GM18870 (cell line): ENCODE data around the gene TMEFF2.

Source experiments
- ATAC-seq: cut with Tn5 transposase; IDR thresholded peaks from one replicate; pipeline ENCODE4 v1.9.1; 2021; ENCODE audit warnings: moderate library complexity; ENCODE audit not compliant: unreplicated experiment

TMEFF2 gene

DNA sequence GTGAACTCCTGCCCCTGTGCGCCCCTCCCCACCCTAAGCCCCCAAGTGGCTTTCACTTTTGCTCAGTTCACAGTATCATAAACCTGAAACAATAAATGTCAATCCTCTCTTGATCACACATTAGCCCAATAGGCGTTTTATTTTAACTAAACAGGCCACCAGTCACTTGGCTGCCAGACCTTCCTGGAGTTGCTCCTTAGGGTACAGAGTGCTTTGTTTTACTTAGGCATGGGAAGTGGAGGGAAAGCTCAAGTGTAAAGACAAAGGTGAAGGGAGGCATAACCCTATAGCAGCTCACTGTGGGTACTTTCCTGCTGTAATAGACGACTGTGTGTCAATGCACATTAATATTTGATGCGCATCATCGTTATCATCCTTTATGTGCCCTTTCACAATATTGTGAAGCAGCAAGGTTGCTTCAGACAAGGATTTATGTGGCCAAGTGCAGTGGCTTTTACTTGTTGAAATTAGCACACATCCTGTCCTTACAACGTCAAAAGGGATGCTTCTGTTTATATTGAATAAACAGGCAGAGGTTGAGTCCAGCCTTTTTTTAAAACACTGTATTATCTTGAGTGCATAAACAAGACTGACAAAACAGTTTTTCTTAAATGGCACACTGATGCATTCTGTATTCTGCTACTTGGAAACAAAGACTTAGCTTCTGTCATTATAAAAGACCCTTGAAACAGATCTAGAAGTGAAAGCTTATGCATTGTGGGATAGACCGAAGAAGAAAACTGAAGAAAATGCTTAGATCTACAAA, 168.5 kb downstream of the TMEFF2 start:
- no peak for ATAC-seq

DNA sequence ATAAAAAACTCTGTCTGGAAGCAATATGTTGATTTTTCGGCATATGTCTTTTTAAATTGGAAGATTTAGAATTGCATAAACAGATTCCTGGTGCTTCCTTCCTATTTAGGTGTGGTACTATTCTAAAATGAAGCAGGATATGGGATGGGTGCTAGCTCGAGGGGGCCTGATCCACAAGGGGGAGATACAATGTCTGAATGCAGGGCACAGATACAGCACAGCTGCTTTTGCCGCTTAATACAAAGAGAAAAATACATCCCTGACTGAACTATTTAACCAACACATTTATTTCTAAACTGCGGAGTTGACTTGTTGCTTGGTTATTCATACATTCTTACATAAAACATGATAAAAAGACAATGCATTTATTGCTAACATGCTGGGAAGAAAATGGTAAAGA, 169.1 kb downstream of the TMEFF2 start:
- no peak for ATAC-seq

DNA sequence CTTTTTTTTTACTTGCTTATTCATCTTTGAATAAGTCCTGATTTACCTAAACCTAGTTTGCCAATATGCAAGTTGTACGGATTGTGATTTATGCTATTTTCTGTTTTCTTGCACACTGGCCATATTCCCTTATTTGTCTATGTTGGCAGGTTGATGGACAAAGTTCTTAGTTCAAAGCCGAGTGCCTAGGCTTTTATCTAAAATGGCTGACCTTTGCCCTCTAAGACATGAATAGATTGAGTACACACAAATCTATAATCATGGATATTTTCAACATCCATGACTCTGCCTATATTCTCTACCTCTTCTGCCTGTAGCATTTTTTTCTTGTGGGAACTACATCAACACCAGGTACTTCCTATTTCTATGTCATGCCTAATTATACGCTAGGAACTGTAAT, 171.7 kb downstream of the TMEFF2 start:
- ATAC-seq = no peak

DNA sequence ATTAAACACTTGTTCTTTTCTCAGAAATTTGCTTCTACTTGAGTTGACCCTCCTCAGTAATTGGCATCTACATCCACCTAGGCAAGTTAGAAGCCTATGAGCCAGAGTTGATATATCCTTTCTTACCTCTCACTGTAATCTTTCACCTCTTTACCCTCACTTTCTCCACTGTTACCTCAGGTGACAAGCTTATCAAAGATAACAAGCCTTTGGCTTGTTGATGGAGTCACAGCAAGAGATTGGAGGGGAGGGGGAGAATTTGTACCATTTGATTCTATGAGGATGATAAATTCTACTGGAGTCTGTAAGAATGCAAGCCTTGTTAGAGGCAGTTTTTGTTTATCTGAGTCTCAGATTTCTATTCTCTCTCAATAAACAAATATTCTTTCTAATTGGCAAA, 176.9 kb downstream of the TMEFF2 start:
- no peak for ATAC-seq

DNA sequence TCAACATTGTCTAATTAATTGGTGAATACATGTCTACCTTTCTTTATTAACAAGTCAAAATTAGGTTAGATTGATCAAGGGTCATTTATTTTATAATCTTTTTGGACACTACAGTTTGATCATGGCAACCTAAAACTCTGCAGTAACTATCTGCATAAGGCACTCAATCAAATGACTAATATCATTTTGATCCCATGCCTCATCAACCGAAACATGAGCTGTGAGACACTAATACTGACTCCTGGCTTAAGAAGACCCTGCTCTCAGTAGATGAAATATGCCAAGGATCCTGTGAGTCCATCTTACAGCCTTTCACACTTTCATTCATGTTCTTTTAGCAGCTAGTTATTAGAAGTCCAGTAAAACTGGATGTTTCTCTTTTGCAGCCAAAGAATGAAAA, 178.5 kb downstream of the TMEFF2 start:
- ATAC-seq = no peak

DNA sequence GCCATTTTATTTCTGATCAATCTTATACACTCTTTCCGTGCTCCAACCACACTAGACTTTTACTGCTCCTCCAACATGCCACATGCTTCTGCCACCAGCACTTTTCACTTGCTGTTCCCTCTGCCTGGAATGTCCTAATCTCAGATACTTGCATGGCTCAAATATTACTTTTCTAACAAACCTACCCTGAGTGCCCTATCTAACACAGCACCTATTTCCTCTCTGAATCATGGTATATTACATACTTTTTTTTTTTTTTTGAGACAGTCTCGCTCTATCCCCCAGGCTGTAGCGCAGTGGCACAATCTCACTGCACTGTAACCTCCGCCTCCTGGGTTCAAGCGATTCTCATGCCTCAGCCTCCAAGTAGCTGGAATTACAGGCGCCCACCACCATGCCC, 181.5 kb downstream of the TMEFF2 start:
- no peak for ATAC-seq

DNA sequence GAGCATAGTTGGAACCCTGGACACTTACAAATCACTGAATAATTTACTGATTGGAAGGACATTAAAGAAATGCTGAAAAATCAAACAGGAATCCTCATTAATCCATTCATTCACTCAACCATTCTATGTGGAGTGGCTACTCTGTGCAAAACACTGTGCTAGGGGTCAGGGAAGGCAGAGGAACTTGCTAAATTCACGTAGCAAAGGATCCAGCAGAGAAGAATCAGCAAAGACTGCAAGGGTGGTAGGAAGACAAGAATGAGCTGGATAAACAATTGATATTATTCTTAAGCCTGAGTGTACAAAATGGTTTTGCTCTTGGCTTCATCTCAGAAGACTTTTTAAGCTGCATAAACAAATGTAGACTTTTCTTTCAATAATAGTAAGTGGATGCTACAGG, 183.5 kb downstream of the TMEFF2 start:
- ATAC-seq = no peak

DNA sequence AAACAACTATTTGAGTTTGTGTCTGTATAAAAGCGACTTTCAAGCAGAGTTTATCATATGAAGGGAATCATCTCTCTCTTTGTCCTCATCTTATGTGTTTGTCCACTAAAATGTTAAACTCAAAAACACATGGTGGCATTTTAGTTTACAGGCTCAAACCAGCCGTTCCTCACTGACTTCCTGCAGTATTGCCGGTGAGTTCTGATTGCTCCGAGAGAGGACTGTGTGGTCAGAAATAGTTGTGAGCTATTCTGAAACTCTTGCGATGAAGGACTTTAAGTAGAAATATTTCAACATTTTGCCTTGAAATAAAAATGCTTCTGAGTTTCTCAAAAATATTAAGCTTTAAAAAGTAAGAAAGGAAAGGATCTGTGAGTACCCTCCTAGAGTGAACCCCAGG, 184.7 kb downstream of the TMEFF2 start:
- ATAC-seq = peak; percentile 31

DNA sequence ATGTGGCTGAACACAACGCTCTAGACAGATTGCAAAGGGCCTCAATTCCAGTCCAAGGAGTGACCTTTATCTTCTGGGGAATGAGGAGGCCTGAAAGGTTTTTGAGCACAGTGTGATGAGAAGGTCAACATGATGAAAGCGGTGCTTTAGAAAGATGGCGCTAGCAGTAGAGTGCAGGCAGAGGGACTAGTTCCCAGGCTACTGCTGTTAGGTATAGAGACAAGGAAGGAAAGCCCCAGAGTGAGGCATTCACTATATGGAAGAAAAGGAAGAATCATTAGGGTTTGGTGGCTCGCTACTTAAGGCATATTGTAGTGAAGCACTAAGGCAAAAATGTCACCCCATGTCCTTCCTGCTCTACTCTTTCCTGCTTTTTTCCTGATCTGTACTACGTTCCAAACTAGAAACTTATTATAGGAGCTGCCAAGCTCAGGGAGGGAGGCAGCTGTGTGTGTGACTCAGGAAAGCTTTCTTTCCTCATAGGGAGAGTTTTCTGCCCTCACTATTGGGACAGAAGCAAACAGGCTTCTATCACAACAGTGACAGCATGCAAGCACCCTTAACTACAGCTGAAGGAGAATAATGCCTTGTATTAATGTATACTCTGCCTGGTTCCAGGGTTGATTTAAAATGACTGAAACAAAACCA, 187.0 kb downstream of the TMEFF2 start:
- no peak for ATAC-seq

DNA sequence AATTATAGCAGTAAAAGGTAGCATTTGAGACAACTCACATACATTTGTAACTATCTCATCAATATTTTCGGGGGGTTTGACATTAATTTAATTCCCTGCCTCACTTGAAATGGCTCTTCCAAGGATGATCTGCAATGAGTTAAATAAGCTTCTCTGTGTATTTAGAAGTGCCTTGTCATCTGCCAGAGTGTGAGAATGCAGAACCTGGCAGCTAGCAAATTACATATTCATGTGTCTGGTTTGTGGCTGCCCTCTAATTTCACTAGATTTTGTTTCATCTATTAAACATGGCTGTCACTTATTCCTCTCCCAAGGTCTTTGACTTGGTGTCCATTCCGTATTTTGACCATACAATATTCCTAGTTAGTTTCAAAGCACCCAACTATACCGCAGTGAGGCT, 189.5 kb downstream of the TMEFF2 start:
- ATAC-seq = no peak

DNA sequence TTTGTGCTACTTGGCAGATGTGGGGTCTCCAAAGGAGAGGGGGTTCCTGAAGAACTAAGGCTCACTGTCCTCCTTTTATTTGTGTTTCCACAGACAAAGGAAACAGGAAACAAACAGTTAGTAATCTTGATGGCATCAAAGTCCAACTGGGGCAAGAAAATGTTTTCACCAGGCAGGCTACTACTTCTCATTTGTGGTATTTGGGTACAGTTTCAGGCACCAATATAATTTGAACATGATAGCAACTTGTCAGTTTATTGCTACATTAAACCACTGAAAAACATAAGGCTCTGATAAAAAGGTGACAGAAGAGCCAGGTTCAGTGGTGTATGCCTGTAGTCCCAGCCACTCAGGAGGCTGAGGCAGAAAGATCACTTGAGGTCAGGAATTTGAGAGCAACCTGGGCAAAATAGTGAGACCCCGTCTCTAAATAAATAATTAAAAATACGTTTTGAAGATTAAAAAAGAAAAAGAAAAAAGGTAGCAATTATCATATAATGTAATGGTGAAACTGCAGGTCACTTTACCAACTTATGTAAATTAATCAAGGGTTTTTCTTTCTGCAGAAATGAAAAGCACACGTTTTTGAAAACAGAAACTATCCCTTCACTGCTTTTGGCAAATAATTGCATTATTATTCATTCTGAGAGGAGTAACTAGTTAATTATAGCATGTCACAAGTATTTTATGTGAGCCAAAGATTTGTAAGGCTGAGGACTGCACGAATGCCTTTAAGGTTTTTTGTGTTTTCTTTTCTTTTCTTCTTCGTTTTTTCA, 190.4 kb downstream of the TMEFF2 start:
- ATAC-seq = peak; percentile 73

DNA sequence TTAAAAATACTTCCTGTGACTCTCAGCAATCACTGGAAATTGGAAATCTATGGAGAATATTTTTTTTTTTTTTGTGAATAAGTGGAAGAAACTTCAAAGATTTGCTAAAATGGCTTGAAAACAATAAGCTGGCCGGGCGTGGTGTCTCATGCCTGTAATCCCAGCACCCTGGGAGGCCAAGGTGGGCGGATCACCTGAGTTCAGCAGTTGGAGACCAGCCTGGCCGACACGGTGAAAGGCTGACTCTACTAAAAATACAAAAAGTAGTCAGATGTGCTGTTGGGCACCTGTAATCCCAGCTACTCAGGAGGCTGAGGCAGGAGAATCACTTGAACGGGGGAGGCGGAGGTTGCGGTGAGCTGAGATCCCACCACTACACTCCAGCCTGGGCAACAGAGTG, 192.3 kb downstream of the TMEFF2 start:
- no peak for ATAC-seq

DNA sequence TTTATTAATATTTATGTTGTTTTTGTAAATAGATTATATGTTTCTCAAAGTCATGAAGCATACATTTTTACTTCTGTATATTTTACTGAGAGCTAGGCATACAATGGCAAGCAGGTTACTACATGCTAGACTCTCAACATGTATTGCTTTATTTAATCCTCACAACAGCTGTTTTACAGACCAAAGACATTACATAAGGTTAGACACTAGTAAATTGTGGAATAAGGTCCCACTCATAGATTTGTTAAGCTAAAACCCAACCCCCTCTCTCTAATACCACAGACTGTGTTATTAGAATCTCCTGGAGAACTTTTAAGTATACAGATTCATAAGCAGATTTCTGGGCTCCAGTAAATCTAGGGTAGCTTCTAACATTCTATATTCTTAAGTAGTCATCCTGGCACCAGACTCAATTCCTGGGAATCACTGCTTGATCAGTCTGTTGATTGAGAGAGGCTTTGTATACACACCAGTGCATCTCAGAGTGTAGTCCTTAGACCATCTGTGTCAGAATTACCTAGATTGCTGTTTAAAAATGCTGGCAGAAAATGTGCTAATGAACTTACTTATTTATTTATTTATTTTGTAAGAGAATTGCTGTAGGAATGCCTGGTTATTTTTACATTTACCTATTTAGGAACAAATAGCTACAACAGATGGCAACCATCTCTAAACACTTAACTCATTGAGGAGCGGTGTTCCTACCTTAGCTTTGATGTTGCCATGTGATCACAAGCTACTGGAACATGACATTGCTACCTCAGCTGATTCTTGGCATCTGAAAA, 194.3 kb downstream of the TMEFF2 start:
- no peak for ATAC-seq

DNA sequence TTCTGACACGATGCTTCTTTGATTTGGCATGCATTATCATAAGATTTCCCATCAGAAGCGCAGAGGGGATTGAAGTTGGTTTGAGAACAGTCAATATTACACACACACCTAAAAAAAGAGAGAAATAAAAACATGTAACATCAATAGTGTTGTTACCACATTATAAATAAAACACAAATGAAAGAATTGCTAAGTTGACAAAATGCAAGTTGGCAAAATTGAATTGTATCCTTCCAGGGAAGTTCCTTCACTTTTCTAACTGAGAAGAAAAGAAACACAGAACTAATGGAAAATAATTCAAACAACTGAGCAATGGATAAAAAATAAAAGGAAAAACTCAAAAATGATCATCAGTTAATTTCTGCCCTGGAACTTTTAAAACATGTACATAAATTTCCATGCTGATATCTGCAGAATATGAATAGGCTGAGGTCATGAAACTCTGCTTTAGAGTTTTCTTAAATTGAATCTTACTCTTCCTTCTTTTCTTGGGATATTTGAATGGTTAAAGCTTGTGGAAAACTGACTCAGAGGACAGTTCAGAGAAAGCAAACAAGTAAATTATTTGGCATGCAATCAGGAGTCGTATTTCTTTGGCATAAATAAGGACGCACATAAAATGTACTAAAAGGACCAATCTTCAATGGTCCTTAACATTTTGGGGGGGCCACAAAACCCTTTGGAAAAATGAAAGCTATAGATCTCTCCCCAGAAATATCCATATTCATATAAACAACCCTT, 195.5 kb downstream of the TMEFF2 start:
- no peak for ATAC-seq

DNA sequence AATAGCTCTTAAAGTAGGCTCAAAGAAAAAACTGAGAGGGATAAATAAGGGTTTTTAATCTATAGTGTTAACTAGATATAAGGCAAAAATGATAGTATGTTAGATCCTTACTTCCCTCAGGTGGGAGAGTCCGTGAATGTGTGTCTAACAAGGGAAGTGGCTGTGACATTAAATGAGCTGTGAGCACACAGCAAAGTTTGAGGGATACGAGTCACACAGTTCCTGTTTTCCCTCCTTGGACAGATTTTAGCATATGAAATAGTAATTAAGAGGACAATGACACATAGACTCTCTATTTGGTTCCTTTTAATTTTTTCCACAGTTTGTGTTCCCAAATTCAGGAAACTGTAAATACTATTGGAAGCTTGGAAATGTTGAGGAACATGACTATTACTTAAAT, 199.4 kb downstream of the TMEFF2 start:
- no peak for ATAC-seq

DNA sequence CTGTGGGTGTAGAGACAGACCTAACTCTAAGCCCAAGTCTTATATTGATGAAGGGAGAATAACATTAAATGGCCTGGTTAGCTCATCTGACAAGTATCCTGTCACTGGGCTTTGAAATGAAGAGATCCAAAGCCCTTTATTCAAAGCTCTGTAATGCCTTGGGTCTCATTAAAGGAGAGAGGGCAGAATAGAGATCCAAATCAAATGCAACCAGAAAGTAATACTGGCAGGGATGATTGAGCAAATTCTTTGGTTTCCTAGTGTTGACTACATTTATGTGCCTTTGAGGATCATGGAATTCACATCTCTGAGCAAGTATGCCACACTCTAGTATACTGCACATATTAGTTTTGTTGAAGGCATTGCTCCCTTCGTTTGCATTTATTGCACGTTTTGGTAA, 200.0 kb downstream of the TMEFF2 start:
- ATAC-seq = no peak

DNA sequence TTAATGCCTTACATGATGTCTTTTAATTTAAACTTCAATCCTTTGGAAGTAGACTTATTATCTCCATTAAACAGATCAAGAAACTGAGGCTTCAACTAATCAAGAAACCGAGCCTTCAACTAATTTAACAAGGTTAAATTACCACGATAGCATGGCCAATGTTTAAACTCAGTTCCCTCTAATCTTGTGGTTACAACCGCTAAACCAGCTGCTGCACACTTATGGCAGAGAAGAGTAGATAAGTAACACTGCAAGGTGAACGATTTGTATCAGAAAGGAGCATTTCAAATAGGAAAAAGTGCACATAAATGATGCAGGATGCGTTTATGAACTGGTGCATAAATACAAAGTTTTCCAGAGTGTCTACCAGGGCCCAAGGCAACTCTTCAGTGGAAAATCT, 203.3 kb downstream of the TMEFF2 start:
- ATAC-seq = no peak

DNA sequence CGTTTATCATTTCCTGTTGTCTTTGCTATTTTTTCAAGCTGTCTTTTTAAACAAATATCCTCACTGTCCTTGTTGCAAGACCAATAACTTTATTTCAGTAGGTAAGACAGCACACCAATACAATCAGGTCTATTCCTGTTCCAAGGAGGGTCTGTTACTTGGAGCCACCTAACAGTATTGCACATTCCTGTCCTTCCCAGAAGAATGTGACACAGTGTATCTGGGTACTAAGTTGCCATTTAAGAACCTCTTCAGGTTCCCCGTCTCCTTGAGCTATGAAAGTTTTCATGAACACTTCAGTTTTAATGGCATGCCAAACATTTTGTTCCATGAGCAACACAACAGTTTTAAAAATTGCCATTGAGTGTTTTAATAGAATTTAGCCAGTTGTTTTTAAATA, 209.0 kb downstream of the TMEFF2 start:
- no peak for ATAC-seq

DNA sequence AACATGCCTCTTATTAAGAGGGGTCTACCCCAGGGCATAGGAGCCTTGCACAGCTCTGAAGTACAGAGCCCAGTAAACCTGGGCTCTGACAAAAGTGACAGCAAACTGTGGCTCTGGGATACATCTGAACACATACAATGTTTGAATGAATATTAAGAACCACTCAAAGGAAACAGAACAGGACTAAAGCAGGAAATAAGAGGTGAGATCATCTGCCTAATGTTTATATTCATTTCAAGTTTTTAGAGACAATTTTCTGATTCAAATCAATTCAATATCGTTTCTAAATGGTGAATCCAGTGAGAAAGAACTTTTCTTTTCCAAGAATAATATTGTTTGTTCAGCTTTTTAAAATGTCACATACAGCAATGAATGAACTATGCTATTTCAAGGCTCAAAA, 211.1 kb downstream of the TMEFF2 start:
- no peak for ATAC-seq

DNA sequence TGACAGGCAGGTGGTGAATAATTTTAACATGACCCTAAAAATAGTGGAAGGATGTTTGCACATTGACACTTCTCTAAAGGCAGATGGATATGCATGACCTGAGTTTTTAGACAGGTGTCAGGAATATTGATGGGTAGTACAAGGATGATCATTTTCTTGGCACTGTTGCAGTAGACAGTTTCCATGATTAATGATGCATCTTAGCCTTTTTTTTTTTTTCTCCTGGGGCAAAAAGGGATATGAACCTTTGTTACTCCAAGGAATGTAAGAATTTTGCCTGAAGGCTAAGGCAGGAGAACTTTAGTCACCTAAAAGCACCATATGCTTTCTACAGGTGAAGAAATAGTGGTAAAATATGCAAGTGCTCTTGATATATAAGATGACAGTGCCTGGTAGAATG, 211.5 kb downstream of the TMEFF2 start:
- ATAC-seq = no peak

DNA sequence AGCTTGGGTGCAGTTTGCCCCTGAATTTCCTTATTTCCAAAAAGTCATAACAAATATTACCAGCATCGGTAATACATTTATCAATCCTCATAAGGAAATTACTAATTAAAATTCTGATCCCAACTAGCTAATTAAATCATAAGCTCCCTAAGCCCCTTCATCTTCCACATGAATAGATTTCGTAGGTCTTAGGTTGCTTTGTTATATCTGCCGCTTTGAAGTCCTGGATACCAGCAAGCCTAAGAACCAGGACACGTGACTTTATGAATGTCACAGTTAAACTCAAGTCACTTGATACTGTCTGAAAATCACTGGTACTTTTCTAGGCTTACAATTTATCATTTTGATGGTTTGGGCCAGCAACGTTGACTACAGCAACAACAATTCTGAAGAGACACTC, 213.0 kb downstream of the TMEFF2 start:
- ATAC-seq = no peak
